Caco-2 (cell line): Measurements from ENCODE around the gene YBX2. TPM values are rescaled to one million over a fixed set of nuclear protein-coding genes. Genes with fewer than 3 reads are reported as not detected.

Experiments used
- BruUV-seq: library from RNA; stranded (reverse); fragments of 400-500 nt; replicated peaks from 2 replicates; lab custom pipeline; 2021; lab: Mats Ljungman, UMichigan
- CTCF ChIA-PET: fragments of 300-600 bp; sonication (Branson Sonifier 250); formaldehyde crosslinking; loops from one replicate; lab custom pipeline; 2022; ENCODE audit warnings: antibody characterized with exemption; lab: Charles Lee
- POLR2A ChIA-PET: fragments of 300-600 bp; sonication (Branson Sonifier 250); formaldehyde crosslinking; loops from one replicate; lab custom pipeline; 2022; ENCODE audit warnings: antibody characterized with exemption; lab: Charles Lee
- DNase-seq, 2 experiments: peaks; one replicate each; pipeline versions ENCODE4 v3.0.0 to v3.0.0-alpha.2; 2020 to 2022
- H3K27me3 ChIP-seq: replicated peaks from 2 replicates; pipeline ENCODE4 v1.6.0; 2011; ENCODE audit warnings: low read length; ENCODE audit not compliant: control insufficient read depth, insufficient read depth
- H3K36me3 ChIP-seq: 2 replicates; pipeline ENCODE4 v1.5.1; 2011; ENCODE audit warnings: low read length; ENCODE audit not compliant: control insufficient read depth, insufficient read depth
- H3K4me1 ChIP-seq: fragments of 250-450 bp; sonication (Bioruptor Pico); 2 replicates; pipeline ENCODE4 v1.5.1; 2020; ENCODE audit warnings: mild to moderate bottlenecking
- H3K4me3 ChIP-seq: 2 replicates; pipeline ENCODE4 v1.5.1; 2011; ENCODE audit warnings: low read depth, mild to moderate bottlenecking, control low read depth, low read length
- H3K9me3 ChIP-seq: fragments of 250-450 bp; sonication (Bioruptor Pico); 2 replicates; pipeline ENCODE4 v1.5.1; 2020; ENCODE audit warnings: mild to moderate bottlenecking, moderate library complexity
- H3K27ac Mint-ChIP-seq: one replicate; pipeline ENCODE4 v1.8.0; 2022; ENCODE audit warnings: mixed read lengths; ENCODE audit not compliant: unreplicated experiment
- H3K27me3 Mint-ChIP-seq: one replicate; pipeline ENCODE4 v1.8.0; 2022; ENCODE audit warnings: mixed read lengths; ENCODE audit not compliant: insufficient read depth, unreplicated experiment
- H3K36me3 Mint-ChIP-seq: one replicate; pipeline ENCODE4 v1.8.0; 2022; ENCODE audit warnings: mild to moderate bottlenecking, mixed read lengths; ENCODE audit not compliant: insufficient read depth, unreplicated experiment
- H3K4me1 Mint-ChIP-seq: one replicate; pipeline ENCODE4 v1.8.0; 2022; ENCODE audit warnings: low read depth, mixed read lengths; ENCODE audit not compliant: unreplicated experiment
- H3K4me3 Mint-ChIP-seq: one replicate; pipeline ENCODE4 v1.8.0; 2022; ENCODE audit warnings: mild to moderate bottlenecking, moderate library complexity, mixed read lengths; ENCODE audit not compliant: unreplicated experiment
- H3K9me3 Mint-ChIP-seq: one replicate; pipeline ENCODE4 v1.8.0; 2022; ENCODE audit warnings: mixed read lengths; ENCODE audit not compliant: unreplicated experiment
- CTCF ChIP-seq, 2 experiments: fragments of 200-600 bp in 1 of 2; IDR thresholded peaks; 1 replicate in 1 of 2; 2 replicates in 1 of 2; pipeline versions ENCODE4 v1.5.1 to v1.8.0; 2011 to 2022; ENCODE audit warnings: antibody characterized with exemption in 1 of 2, control low read depth in 1 of 2, inconsistent platforms in 1 of 2, low read depth in 1 of 2, low read length in 1 of 2, mild to moderate bottlenecking in 1 of 2, moderate library complexity in 1 of 2; ENCODE audit not compliant: insufficient read depth in 1 of 2, severe bottlenecking in 1 of 2, unreplicated experiment in 1 of 2
- intact Hi-C: fragments of 100-400 bp; cut with micrococcal nuclease; formaldehyde crosslinking; loops from one replicate; pipeline ENCODE4 v1.10.0; 2022; ENCODE audit not compliant: unreplicated experiment
- total RNA-seq: library from RNA; stranded (reverse); gene quantifications from 2 replicates; pipeline ENCODE4 v1.2.3, GENCODE V29; 2022

YBX2 gene
- total RNA-seq, 1 experiment from 2014 or later, result 27.6 TPM

- Mint-ChIP-seq H3K27ac (peak overlapping the region; percentile 93), H3K9me3 (no peaks in the 10 kb centered on the region), H3K36me3 (peaks cover 68% of the 10 kb centered on the region), H3K27me3 (no peaks in the 10 kb centered on the region), H3K4me3 (peak overlapping the region; percentile 93), H3K4me1 (peaks cover 10% of the 10 kb centered on the region)
- H3K27me3 ChIP-seq, result no peaks in the 10 kb centered on the region
- ChIA-PET POLR2A (interaction anchor here (0.6 kb wide), 2 partner anchors 40 to 74 kb away, joined by 5 read pairs; no protein-coding TSS in a partner anchor), CTCF (no interaction called here)
- H3K4me3 ChIP-seq, result peak overlapping the region; percentile 71
- TF ChIP-seq CTCF (IDR thresholded peaks at IDR 0.05; ENCODE audit: insufficient read depth in 1 of 2, low read depth in 1 of 2, low read length in 1 of 2, severe bottlenecking in 1 of 2, unreplicated experiment in 1 of 2), result no peak
- H3K36me3 ChIP-seq, result peaks cover 5% of the 10 kb centered on the region
- DNase-seq, result peak; percentile 72
- peaks cover 2% of the 10 kb centered on the region; the same call in 1 of the 2 replicates for H3K4me1 ChIP-seq
- intact Hi-C loops, result loop anchor here (5.0 kb wide), 1 partner anchor 173 kb away; the partner anchor contains the start of genes POLR2A and SLC35G6
- BruUV-seq, result no TSS peak
- H3K9me3 ChIP-seq, result no peaks in the 10 kb centered on the region
These were observed 14.4 kb upstream of the YBX2 start for GRCh38 chr17:7308625-7309433.

DNA sequence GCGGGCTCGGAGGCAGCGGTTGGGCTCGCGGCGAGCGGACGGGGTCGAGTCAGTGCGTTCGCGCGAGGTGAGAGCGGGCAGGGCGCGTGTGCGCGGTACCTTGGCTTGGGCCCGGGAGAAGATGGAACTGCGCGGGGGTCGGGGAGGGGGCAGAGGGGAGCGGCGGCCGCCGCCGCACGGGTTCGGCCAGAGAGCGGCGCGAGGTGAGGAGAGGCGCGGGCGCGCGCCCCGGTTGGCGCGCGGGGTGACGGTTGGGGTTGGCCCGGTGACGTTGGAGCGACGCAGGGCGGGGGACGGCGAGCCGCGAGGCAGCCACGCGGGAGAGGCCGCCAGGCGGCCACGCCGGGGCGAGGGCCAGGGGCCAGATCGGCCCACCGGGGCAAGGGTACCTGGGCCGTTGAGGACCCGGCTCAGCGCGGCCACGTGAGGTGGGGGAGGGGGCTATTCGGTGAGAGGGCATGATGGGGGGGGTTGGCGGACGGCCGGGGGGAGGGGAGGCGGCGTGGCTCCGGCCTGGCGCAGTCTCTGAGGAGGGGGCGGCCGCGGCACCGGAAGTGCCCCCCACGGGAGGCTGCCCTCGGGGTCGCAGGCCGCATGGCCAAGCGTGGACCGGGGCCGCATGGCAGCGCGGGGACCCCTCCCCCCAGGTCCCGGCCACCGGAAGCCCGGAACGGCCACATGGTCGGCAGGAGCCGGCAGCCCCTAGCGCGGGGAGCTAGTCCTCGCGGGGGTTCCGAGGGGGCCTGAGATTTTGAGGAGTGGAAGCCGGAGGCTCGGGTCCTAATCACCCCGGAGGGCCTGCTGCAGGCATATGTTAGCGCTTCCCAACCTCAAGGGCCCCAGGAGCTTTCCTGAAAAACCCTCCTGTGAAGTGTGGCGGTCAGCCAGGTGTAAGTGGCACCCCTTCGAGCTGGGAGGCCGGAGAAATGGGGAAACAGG is 13.5 kb upstream of the YBX2 start:
- Histone ChIP-seq H3K27me3 (no peaks in the 10 kb centered on the region), H3K4me3 (peak overlapping the region; percentile 71), H3K4me1 (no peaks in the 10 kb centered on the region; the same call in 1 of the 2 replicates), H3K9me3 (no peaks in the 10 kb centered on the region), H3K36me3 (peaks cover 5% of the 10 kb centered on the region)
- BruUV-seq, result TSS peak; percentile 74
- peak in 1 of 2 experiments; percentile 34 for DNase-seq
- H3K27me3 Mint-ChIP-seq, result no peaks in the 10 kb centered on the region
- peaks cover 10% of the 10 kb centered on the region for H3K4me1 Mint-ChIP-seq
- ChIA-PET POLR2A (no interaction called here), CTCF (no interaction called here)
- peak overlapping the region; percentile 93 for H3K27ac Mint-ChIP-seq
- no peak for TF ChIP-seq CTCF (IDR thresholded peaks at IDR 0.05; ENCODE audit: insufficient read depth in 1 of 2, low read depth in 1 of 2, low read length in 1 of 2, severe bottlenecking in 1 of 2, unreplicated experiment in 1 of 2)
- H3K9me3 Mint-ChIP-seq, result no peaks in the 10 kb centered on the region
- intact Hi-C loops, result loop anchor here (5.0 kb wide), 1 partner anchor 174 kb away; the partner anchor contains the start of genes POLR2A and SLC35G6
- H3K4me3 Mint-ChIP-seq, result peak overlapping the region; percentile 93
- peaks cover 62% of the 10 kb centered on the region for H3K36me3 Mint-ChIP-seq
